H9 (cell line): ENCODE measurements around the gene PGAM1. TPM values are rescaled to one million over a fixed set of nuclear protein-coding genes. Genes with fewer than 3 reads are reported as not detected.

ENCODE experiments used
- DNase-seq: peaks from one replicate; pipeline ENCODE4 v3.0.0-alpha.2; 2017
- H2AFZ ChIP-seq: one replicate; pipeline ENCODE4 v1.6.1; 2013; ENCODE audit warnings: mild to moderate bottlenecking, low read length, control low read depth, moderate library complexity
- H2AK5ac ChIP-seq: 2 replicates; pipeline ENCODE4 v1.6.1; 2013; ENCODE audit warnings: low read length, control low read depth, mixed read lengths; ENCODE audit not compliant: insufficient read length
- H2BK120ac ChIP-seq: one replicate; pipeline ENCODE4 v1.6.1; 2013; ENCODE audit warnings: low read depth, mild to moderate bottlenecking, low read length, control low read depth, inconsistent platforms; ENCODE audit not compliant: poor library complexity, severe bottlenecking
- H2BK12ac ChIP-seq: 2 replicates; pipeline ENCODE4 v1.6.1; 2013; ENCODE audit warnings: low read length, control low read depth, mixed read lengths, low read depth; ENCODE audit not compliant: insufficient read length
- H2BK15ac ChIP-seq: 2 replicates; pipeline ENCODE4 v1.6.1; 2013; ENCODE audit warnings: low read depth, low read length, control low read depth
- H2BK20ac ChIP-seq: one replicate; pipeline ENCODE4 v1.6.1; 2013; ENCODE audit warnings: low read depth, mild to moderate bottlenecking, low read length, control low read depth, inconsistent platforms; ENCODE audit not compliant: poor library complexity, severe bottlenecking
- H2BK5ac ChIP-seq: 2 replicates; pipeline ENCODE4 v1.6.1; 2013; ENCODE audit warnings: low read length, control low read depth, mixed read lengths; ENCODE audit not compliant: insufficient read length
- H3K14ac ChIP-seq: 2 replicates; pipeline ENCODE4 v1.6.1; 2013; ENCODE audit warnings: low read length, control low read depth; ENCODE audit not compliant: insufficient read depth
- H3K18ac ChIP-seq: 2 replicates; pipeline ENCODE4 v1.6.1; 2013; ENCODE audit warnings: low read depth, mild to moderate bottlenecking, mixed read lengths, low read length, control low read depth; ENCODE audit not compliant: insufficient read length
- H3K23ac ChIP-seq: 2 replicates; pipeline ENCODE4 v1.6.1; 2013; ENCODE audit warnings: low read length, control low read depth, mixed read lengths, low read depth; ENCODE audit not compliant: insufficient read length
- H3K23me2 ChIP-seq: 2 replicates; pipeline ENCODE4 v1.6.1; 2013; ENCODE audit warnings: low read depth, mild to moderate bottlenecking, mixed read lengths, low read length, control low read depth; ENCODE audit not compliant: insufficient read length, poor library complexity, severe bottlenecking
- H3K27ac ChIP-seq: 2 replicates; pipeline ENCODE4 v1.5.1; 2013; ENCODE audit warnings: low read length, control low read depth, mixed read lengths, low read depth; ENCODE audit not compliant: insufficient read length
- H3K27me3 ChIP-seq: 2 replicates; pipeline ENCODE4 v1.6.1; 2013; ENCODE audit warnings: low read length, control low read depth, inconsistent platforms; ENCODE audit not compliant: insufficient read depth
- H3K4ac ChIP-seq: 2 replicates; pipeline ENCODE4 v1.6.1; 2013; ENCODE audit warnings: low read depth, mild to moderate bottlenecking, control low read depth, inconsistent platforms, low read length, moderate library complexity
- H3K4me1 ChIP-seq: 2 replicates; pipeline ENCODE4 v1.6.1; 2013; ENCODE audit warnings: low read length, control low read depth, inconsistent platforms; ENCODE audit not compliant: insufficient read depth
- H3K4me2 ChIP-seq: 2 replicates; pipeline ENCODE4 v1.6.1; 2013; ENCODE audit warnings: low read length, control low read depth, mixed read lengths; ENCODE audit not compliant: insufficient read length, insufficient read depth
- H3K56ac ChIP-seq: 2 replicates; pipeline ENCODE4 v1.6.1; 2013; ENCODE audit warnings: low read depth, mild to moderate bottlenecking, mixed read lengths, low read length, control low read depth; ENCODE audit not compliant: insufficient read length
- H3K79me1 ChIP-seq: 2 replicates; pipeline ENCODE4 v1.6.1; 2013; ENCODE audit warnings: low read depth, mild to moderate bottlenecking, moderate library complexity, low read length, control low read depth, inconsistent platforms; ENCODE audit not compliant: insufficient read depth, poor library complexity, severe bottlenecking
- H3K79me2 ChIP-seq: 2 replicates; pipeline ENCODE4 v1.6.1; 2013; ENCODE audit warnings: low read length, control low read depth, inconsistent platforms; ENCODE audit not compliant: insufficient read depth
- H3K9ac ChIP-seq: 2 replicates; pipeline ENCODE4 v1.6.1; 2013; ENCODE audit warnings: low read length, control low read depth, mixed read lengths; ENCODE audit not compliant: insufficient read length; ENCODE audit errors: extremely low read depth
- H3K9me3 ChIP-seq: one replicate; pipeline ENCODE4 v1.6.1; 2013; ENCODE audit warnings: low read depth, low read length, inconsistent platforms; ENCODE audit not compliant: control insufficient read depth
- H3T11ph ChIP-seq: one replicate; pipeline ENCODE4 v1.6.1; 2013; ENCODE audit warnings: mild to moderate bottlenecking, low read length, control low read depth, inconsistent platforms
- H4K20me1 ChIP-seq: one replicate; pipeline ENCODE4 v1.6.1; 2013; ENCODE audit not compliant: control insufficient read depth, insufficient read length, insufficient read depth
- H4K5ac ChIP-seq: 2 replicates; pipeline ENCODE4 v1.6.1; 2013; ENCODE audit warnings: low read depth, mild to moderate bottlenecking, mixed read lengths, low read length, control low read depth; ENCODE audit not compliant: insufficient read length
- H4K8ac ChIP-seq: replicated peaks from 2 replicates; pipeline ENCODE4 v1.6.1; 2013; ENCODE audit warnings: low read length, control low read depth, mixed read lengths, low read depth; ENCODE audit not compliant: insufficient read length
- H4K91ac ChIP-seq: 2 replicates; pipeline ENCODE4 v1.6.1; 2013; ENCODE audit warnings: low read depth, mild to moderate bottlenecking, moderate library complexity, mixed read lengths, low read length, control low read depth; ENCODE audit not compliant: insufficient read length
- H3K27ac Mint-ChIP-seq, 3 experiments: 2 replicates in 2 of 3; 3 replicates in 1 of 3; pipeline ENCODE4 v1.8.0; 2020 to 2021; ENCODE audit warnings: mixed read lengths in 3 of 3, mild to moderate bottlenecking in 1 of 3, moderate library complexity in 1 of 3
- H3K27me3 Mint-ChIP-seq: 2 replicates; pipeline ENCODE4 v1.8.0; 2021; ENCODE audit warnings: low read depth, mild to moderate bottlenecking, moderate library complexity, mixed read lengths
- H3K36me3 Mint-ChIP-seq, 3 experiments: 2 replicates in 2 of 3; 3 replicates in 1 of 3; pipeline ENCODE4 v1.8.0; 2020 to 2021; ENCODE audit warnings: low read depth in 3 of 3, mixed read lengths in 3 of 3; ENCODE audit not compliant: insufficient read depth in 1 of 3
- H3K4me1 Mint-ChIP-seq, 2 experiments: 2 replicates each; pipeline ENCODE4 v1.8.0; 2020; ENCODE audit warnings: mixed read lengths in 2 of 2
- H3K4me3 Mint-ChIP-seq, 2 experiments: 2 replicates in 1 of 2; 3 replicates in 1 of 2; pipeline ENCODE4 v1.8.0; 2020 to 2021; ENCODE audit warnings: mild to moderate bottlenecking in 2 of 2, mixed read lengths in 2 of 2, moderate library complexity in 1 of 2
- H3K9me3 Mint-ChIP-seq, 2 experiments: 2 replicates in 1 of 2; 3 replicates in 1 of 2; pipeline ENCODE4 v1.8.0; 2020; ENCODE audit warnings: mild to moderate bottlenecking in 2 of 2, mixed read lengths in 2 of 2, moderate library complexity in 1 of 2
- WGBS: extraction: QIAGEN DNeasy Blood & Tissue Kit; methylation state at CpG from one replicate; pipeline ENCODE4 v1.1.7; 2013; ENCODE audit warnings: missing lambda C conversion rate, low lambda C conversion rate, mixed read lengths; ENCODE audit not compliant: insufficient read length; ENCODE audit errors: extremely low coverage; 5-methylcytosine and 5-hydroxymethylcytosine counted together
- total RNA-seq: library from RNA; stranded (reverse); gene quantifications from 2 replicates; pipeline ENCODE4 v1.2.1, GENCODE V29; 2021
- TF ChIP-seq, protein P1 (sequence below): fragments of 200-600 bp; sonication (generic); conservative IDR thresholded peaks from 3 replicates; pipeline ENCODE4 v1.8.0; 2021; ENCODE audit warnings: antibody characterized with exemption, mild to moderate bottlenecking

The PGAM1 gene
- total RNA-seq, 1 experiment from 2014 or later, result 932 TPM

DNA sequence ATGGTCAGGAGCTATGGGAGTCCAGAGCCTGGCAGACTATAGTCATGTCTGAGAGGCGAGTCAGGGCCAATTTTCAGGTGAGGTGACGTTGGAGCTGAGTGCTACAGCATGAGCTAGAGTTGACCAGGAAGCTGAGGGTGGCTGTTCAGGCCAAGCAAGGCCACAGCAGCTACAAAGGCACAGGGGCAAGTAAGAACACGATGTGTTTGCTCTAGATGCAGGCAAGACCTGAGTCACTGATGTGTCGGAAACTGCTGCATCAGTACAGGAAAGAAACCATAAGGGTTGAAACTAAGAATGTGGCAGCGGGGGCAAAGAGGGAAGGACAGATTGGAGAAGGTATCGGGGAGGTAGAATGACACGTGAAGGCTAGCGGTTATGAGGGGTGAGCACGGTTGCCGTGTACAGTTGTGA lies 13.1 kb upstream of the PGAM1 start:
- no peak overlapping the region for H3K9ac ChIP-seq
- TF ChIP-seq, protein P1, sequence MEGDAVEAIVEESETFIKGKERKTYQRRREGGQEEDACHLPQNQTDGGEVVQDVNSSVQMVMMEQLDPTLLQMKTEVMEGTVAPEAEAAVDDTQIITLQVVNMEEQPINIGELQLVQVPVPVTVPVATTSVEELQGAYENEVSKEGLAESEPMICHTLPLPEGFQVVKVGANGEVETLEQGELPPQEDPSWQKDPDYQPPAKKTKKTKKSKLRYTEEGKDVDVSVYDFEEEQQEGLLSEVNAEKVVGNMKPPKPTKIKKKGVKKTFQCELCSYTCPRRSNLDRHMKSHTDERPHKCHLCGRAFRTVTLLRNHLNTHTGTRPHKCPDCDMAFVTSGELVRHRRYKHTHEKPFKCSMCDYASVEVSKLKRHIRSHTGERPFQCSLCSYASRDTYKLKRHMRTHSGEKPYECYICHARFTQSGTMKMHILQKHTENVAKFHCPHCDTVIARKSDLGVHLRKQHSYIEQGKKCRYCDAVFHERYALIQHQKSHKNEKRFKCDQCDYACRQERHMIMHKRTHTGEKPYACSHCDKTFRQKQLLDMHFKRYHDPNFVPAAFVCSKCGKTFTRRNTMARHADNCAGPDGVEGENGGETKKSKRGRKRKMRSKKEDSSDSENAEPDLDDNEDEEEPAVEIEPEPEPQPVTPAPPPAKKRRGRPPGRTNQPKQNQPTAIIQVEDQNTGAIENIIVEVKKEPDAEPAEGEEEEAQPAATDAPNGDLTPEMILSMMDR, result no peak

More for the DNA sequence above, 13.1 kb upstream of the PGAM1 start:
- Histone ChIP-seq H3K27ac (no peak overlapping the region), H3K18ac (no peak overlapping the region), H4K91ac (no peak overlapping the region), H2BK12ac (no peak overlapping the region), H2BK20ac (no peak overlapping the region), H3T11ph (no peak overlapping the region), H2AFZ (no peak overlapping the region), H2BK15ac (no peak overlapping the region), H3K4ac (no peak overlapping the region), H4K20me1 (no peaks in the 10 kb centered on the region), H3K14ac (no peak overlapping the region), H2BK5ac (no peak overlapping the region), H3K79me2 (no peaks in the 10 kb centered on the region), H3K27me3 (no peaks in the 10 kb centered on the region), H3K9me3 (no peaks in the 10 kb centered on the region), H2AK5ac (no peak overlapping the region), H4K8ac (no peak overlapping the region), H2BK120ac (no peak overlapping the region), H3K4me2 (no peak overlapping the region), H3K4me1 (no peaks in the 10 kb centered on the region; the same call in 1 of the 2 replicates), H3K23me2 (no peaks in the 10 kb centered on the region), H4K5ac (no peak overlapping the region), H3K23ac (no peak overlapping the region), H3K79me1 (no peaks in the 10 kb centered on the region), H3K56ac (no peak overlapping the region)
- H3K36me3 Mint-ChIP-seq, result no peaks in the 10 kb centered on the region
- H3K27ac Mint-ChIP-seq, result peak overlapping the region in 1 of 3 experiments; percentile 24; a peak in 1 of 7 replicates
- WGBS, result no CpG with 5 or more reads among the region's 10 CpGs
- peaks cover 14 to 15% of the 10 kb centered on the region in 2 experiments for H3K4me1 Mint-ChIP-seq
- no peak overlapping the region for H3K4me3 Mint-ChIP-seq
- no peak for DNase-seq
- no peaks in the 10 kb centered on the region for H3K9me3 Mint-ChIP-seq
- H3K27me3 Mint-ChIP-seq, result no peaks in the 10 kb centered on the region
